HepG2 (cell line): ENCODE data around the gene KCNJ4. TPM values are rescaled to one million over a fixed set of nuclear protein-coding genes. Genes with fewer than 3 reads are reported as not detected.

Experiments
- CEBPB ChIP-seq: IDR thresholded peaks from 2 replicates; pipeline ENCODE4 v1.6.1; 2011; ENCODE audit warnings: low read depth, low read length, improper control_type of control experiment, borderline replicate concordance
- CTCF ChIP-seq: sonication (generic); formaldehyde crosslinking; IDR thresholded peaks from 2 replicates; pipeline ENCODE4 v1.5.0; 2020; ENCODE audit warnings: mild to moderate bottlenecking, missing genetic modification reagents, moderate library complexity
- ETV5 ChIP-seq: IDR thresholded peaks from 2 replicates; pipeline ENCODE4 v1.6.1; 2018; ENCODE audit warnings: missing biosample characterization, missing genetic modification reagents, inconsistent platforms, borderline replicate concordance
- FOSL2 ChIP-seq: sonication (generic); formaldehyde crosslinking; IDR thresholded peaks from 2 replicates; pipeline ENCODE4 v1.4.0; 2020; ENCODE audit warnings: missing genetic modification reagents
- POGK ChIP-seq: sonication (generic); formaldehyde crosslinking; conservative IDR thresholded peaks from 2 replicates; pipeline ENCODE4 v1.8.0; 2022; ENCODE audit warnings: mild to moderate bottlenecking, moderate library complexity, missing genetic modification reagents
- ZNF687 ChIP-seq: sonication (generic); formaldehyde crosslinking; IDR thresholded peaks from 2 replicates; pipeline ENCODE4 v1.5.1; 2020; ENCODE audit warnings: mild to moderate bottlenecking, missing genetic modification reagents, moderate library complexity
- polyA plus RNA-seq, 8 experiments: library from polyadenylated mRNA; depleted of rRNA in 3 of 8; stranded (reverse) in 7 of 8; unstranded in 1 of 8; fragments of >200 nt; fragmentation: Illumina TruSeq in 4 of 8; extraction: Trizol in 4 of 8; gene quantifications; 2 replicates each; pipeline versions ENCODE4 v1.2.1 to v1.2.3, GENCODE V29; 2011 to 2016; ENCODE audit warnings: low read depth in 4 of 8, missing spikeins in 1 of 8, mixed read lengths in 1 of 8; ENCODE audit not compliant: insufficient read depth in 1 of 8
- total RNA-seq, 5 experiments: library from RNA; depleted of rRNA; stranded (reverse); fragments of >200 nt; fragmentation: Illumina TruSeq; extraction: Trizol; gene quantifications; 2 replicates each; pipeline ENCODE4 v1.2.3, GENCODE V29; 2016; ENCODE audit warnings: low read depth in 1 of 5

The KCNJ4 gene
- total and polyA plus RNA-seq, 2 of the 13 experiments (the other 11 are each of a cell fraction or from before 2014, with no cell fraction given): not detected

- peak; percentile 100 for TF ChIP-seq POGK
- peak; percentile 77 for TF ChIP-seq FOSL2 (CRISPR knock-in tag)
- TF ChIP-seq ETV5 (CRISPR knock-in tag): peak; percentile 70; the same call in 1 of the 2 replicates
- peak; percentile 44; the same call in 1 of the 2 replicates for TF ChIP-seq CEBPB
- TF ChIP-seq CTCF: no peak
- peak; percentile 23; the same call in 1 of the 2 replicates for TF ChIP-seq ZNF687 (CRISPR knock-in tag)
Measured at GRCh38 chr22:38437416-38437815, 17.6 kb downstream of the KCNJ4 start (continued).
